HG02973 (cell line): ENCODE results near the gene MAD2L1BP.
"Not testable (repeated sequence)": the region's sequence is repeated elsewhere in the genome, so short reads cannot be mapped to it uniquely, and the experiment has no call there.

ENCODE experiments used
- ATAC-seq: cut with Tn5 transposase; IDR thresholded peaks from one replicate; pipeline ENCODE4 v1.9.1; 2021; ENCODE audit warnings: moderate library complexity; ENCODE audit not compliant: unreplicated experiment

MAD2L1BP gene

DNA sequence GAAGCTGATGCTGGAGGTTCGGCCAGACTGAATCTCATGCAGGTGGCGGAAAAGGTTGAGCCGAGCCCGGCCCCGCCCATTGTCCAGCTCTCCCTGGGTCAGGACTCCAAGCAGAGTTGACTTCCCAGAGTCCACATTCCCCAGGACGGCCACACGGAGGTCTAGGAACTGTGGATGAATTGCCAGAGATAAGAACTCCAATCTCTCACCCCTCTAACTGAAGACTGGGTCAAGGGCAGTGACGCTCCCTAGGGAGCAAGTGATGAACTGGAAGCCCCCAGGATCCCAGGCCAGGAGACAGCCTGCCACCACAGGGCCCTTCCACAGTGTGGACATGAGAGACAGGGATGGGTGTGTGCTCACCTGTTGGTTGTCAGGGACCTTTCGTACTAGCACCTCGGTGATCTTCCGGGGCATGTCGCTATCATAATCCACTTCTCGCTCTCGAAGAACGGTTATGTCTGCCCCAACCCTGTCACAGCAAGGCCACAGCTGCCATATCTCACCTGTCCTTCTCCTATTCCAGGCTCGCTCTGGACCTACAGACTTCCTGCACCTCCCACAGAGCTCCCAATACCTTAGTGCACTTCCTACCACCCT, 10.1 kb upstream of the MAD2L1BP start:
- ATAC-seq, result no peak

GRCh38 chr6:43627008-43627825, 8.4 kb upstream of the MAD2L1BP start:
- ATAC-seq, result no peak

DNA sequence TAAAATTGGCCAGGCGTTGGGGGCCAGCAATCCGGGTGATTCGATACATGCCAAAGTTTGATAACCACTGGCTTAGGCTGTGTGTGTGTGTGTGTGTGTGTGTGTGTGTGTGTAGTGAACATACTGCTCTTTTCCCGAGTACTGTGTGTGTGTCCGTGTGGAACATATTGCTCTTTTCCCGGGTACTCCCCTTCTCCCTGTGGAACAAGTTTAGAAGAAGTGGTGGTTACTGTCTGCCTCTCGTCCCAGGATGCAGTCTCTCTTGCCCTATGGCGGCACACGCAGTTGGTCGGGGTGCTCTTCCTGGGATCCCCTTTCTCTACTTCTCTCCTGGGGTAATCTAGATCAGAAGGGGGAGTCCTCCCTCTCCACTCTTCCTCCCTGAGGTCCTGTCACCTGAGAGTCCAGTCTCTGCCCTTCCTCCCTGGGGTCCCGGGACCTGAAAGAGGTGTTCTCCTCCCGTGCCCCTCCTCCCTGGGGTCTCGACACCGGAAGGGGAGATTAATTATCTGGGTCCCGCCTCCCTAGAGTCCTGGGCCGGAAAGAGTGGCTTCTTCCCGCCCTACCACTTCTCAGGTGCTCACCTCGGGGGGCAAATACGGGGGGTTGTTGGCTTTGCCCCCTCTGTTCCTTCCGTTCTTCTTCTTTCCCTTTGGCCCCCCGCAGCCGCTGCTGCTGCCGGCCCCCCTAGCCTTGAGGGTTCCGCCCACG, 7.1 kb upstream of the MAD2L1BP start:
- ATAC-seq, result no peak

DNA sequence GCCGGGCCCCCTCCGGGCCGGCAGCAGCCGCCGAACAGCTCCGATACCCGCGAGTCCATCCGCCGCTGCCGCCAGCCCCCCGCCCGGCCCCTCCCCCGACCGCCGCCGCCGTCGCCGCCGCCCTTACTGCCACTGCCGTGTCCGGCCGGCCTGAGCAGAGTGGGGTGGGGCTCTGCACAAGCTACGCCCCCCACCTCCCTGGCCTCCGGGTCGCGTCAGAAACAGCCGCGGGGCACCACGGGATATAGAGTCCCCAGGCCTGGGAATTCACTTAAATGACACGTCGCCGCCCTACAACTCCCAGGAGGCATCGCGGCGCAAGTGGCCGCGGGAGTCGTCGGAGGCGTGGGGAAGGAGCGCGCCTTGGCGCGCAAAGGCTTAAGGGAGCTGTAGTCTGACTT, 6.5 kb upstream of the MAD2L1BP start, which contains the start of gene GTPBP2:
Gene GTPBP2 (minus strand): TSS at position 161 of the 401 bp plus-strand sequence. CDS start 102 bp downstream, at position 59.
- ATAC-seq, result peak; percentile 75

DNA sequence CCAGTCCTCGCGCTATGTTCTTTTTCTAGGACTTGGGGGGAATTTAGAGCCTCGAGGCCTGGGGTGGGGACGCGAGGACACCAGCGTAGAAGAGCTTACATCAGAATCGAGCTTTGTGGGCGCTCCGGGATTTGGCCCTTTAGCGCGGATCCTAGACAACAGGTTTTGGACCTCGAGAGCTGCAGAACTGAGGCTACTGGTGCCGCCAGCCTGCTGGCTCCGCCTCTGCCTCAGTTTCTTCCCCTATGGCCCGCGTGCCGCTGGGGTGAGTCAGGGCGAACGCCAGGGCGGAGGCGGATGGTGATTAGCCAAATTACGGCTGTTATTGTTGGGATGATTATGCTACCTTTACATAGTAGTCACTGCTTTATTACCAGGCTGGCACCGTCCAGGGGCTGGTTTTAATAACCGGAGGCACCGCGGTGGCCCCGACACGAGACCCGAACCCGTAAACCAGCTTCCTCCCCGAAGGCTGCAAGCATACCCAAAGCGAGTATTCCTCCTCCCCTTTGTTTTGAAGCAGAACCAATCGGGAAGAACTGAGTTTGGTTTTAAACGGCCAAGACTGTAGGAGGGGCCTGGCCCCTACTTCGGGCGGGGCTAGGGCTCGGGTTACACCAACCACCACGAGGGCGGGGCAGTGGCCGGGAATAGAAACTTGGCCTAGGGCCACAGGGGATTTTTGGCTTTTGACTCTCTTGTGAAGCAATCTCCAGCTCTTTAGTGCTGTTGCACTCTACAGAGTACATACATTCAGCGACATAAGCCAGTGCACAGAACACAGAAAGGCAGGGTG, 5.9 kb upstream of the MAD2L1BP start:
- ATAC-seq, result peak; percentile 60

GRCh38 chr6:43630980-43631619, 4.5 kb upstream of the MAD2L1BP start:
- ATAC-seq, result no peak

DNA sequence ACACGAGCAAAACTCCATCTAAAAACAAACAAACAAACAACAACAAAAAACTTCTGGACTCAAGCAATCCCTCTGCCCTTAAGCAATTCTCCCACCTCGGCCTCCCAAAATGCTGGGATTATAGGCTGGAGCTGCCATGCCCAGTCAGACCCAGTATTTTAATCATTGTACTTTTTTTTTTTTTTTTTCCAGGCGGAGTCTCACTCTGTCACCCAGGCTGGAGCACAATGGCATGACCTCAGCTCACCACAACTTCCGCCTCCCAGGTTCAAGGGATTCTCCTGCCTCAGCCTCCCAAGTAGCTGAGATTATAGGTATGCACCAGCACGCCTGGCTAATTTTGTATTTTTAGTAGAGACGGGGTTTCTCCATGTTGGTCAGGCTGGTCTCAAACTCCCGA, 2.6 kb upstream of the MAD2L1BP start:
- not testable (repeated sequence) for ATAC-seq

- no peak for ATAC-seq
Observed at GRCh38 chr6:43634702-43635303, 837 bp upstream of the MAD2L1BP start.

DNA sequence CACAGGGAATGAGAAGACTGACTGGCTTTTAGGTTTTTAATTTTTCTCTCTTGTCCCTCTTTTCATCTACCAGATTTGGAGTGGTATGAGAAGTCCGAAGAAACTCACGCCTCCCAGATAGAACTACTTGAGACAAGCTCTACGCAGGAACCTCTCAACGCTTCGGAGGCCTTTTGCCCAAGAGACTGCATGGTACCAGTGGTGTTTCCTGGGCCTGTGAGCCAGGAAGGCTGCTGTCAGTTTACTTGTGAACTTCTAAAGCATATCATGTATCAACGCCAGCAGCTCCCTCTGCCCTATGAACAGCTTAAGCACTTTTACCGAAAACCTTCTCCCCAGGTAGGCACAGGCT, 644 bp downstream of the MAD2L1BP start:
- ATAC-seq, result no peak

- no peak for ATAC-seq
Observed at GRCh38 chr6:43639984-43640800, 4.6 kb downstream of the MAD2L1BP start.

- no peak for ATAC-seq
Observed at GRCh38 chr6:43644940-43645612, 9.4 kb downstream of the MAD2L1BP start, which contains the start of gene RSPH9. Gene RSPH9 (plus strand): TSS chr6:43645036. CDS start chr6:43645099, 63 bp downstream.

DNA sequence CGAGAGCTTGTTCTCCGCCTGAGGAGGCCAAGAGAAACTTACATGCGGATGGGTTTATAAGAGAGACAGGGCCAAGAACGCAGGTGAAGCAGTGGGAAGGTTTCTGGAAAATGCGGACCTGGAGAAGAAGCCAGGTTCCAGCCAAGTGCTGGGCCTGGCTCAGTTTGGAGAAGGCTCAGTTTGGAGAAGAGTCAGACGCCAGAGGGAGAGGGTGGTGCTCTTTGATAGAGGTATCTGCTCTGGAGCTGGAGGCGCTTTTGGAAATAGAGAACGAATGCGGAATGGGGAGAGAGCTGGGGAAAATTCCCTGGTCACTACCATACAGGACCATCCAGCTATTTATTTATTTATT, 9.9 kb downstream of the MAD2L1BP start:
- ATAC-seq, result no peak

GRCh38 chr6:43647613-43648012, 12.0 kb downstream of the MAD2L1BP start:
- no peak for ATAC-seq

- no peak for ATAC-seq
Observed at GRCh38 chr6:43648248-43648647, 12.6 kb downstream of the MAD2L1BP start.

DNA sequence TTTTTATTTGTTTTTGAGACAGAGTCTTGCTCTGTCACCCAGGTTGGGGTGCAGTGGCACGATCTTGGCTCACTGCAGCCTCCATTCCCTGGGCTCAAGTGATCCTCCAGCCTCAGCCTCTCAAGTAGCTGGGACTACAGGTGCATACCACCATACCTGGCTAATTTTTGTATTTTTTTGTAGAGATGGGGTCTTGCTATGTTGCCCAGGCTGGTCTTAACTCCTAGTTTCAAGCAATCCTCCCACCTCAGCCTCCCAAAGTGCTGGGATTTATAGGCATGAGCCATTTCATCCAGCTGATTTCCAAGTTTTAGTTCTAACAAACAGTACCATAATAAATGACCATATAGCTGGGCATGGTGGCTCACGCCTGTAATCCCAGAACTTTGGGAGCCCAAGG, 17.2 kb downstream of the MAD2L1BP start:
- ATAC-seq, result not testable (repeated sequence)

DNA sequence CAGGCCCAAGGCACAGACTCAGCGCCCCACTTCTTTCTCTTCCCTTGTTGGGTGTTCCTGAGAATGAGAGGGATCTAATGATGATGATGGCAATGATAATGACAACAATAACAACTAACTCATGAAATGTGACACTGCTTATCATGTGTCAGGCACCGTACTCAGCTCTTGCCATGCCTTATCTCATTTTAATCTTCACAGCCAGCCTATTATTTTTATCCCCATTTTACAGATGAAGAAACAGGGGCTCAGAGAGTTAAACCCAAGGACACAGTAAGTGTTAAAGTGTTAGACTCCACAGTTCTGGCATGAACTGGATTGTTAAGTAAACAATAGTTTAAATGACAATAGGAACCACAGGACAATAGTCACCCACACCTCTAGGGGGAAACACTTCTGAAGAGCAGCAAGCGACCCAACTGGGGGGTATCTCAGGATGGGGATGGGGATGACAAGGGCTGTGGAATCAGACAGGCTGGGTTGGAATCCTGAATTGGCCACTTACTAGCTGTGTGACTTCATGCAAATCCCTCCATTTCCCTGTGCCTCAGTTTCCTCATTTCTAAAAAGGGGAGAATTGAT, 21.7 kb downstream of the MAD2L1BP start:
- no peak for ATAC-seq

- ATAC-seq, result no peak
Observed at GRCh38 chr6:43658161-43658560, 22.5 kb downstream of the MAD2L1BP start.

DNA sequence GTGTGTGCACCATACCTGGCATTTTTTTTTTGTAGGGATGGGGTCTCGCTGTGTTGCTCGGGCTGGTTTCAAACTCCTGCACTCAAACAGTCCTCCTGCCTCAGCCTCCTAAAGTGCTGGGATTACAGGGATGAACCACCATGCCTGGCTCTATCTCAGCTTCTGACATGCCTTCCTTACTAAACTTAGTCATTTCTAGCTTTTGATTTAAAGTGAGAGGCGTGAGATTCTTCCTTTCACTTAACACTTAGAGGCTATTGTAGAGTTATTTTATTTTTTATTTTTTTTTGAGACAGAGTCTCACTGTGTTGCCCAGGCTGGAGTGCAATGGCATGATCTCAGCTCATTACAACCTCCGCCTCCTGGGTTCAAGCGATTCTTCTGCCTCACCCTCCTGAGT, 27.3 kb downstream of the MAD2L1BP start:
- ATAC-seq, result not testable (repeated sequence)
